ENCODE measurements around the gene CAPN9.

GRCh38 chr1:230706887-230707731, 40.1 kb upstream of the CAPN9 start:
- TF ChIP-seq CTCF (IDR thresholded peaks at IDR 0.05; ENCODE audit: low read depth, low read length, poor library complexity, severe bottlenecking) (no peak), EZH2phosphoT487 (IDR thresholded peaks at IDR 0.05; ENCODE audit: borderline replicate concordance, low read length) (no peak)
